Measurements from ENCODE around the gene OR2AG1.
"Not testable (repeated sequence)": the region's sequence is repeated elsewhere in the genome, so short reads cannot be mapped to it uniquely, and the experiment has no call there.

The OR2AG1 gene

GRCh38 chr11:6755953-6756347, 26.9 kb upstream of the OR2AG1 start:
- Mint-ChIP-seq H3K27me3 (no peaks in the 10 kb centered on the region), H3K9me3 (no peaks in the 10 kb centered on the region), H3K36me3 (ENCODE audit: low read depth) (no peaks in the 10 kb centered on the region), H3K4me3 (no peak overlapping the region), H3K4me1 (ENCODE audit: low read depth) (peaks cover 4% of the 10 kb centered on the region), H3K27ac (no peak overlapping the region)

GRCh38 chr11:6757373-6757967, 25.4 kb upstream of the OR2AG1 start:
- no peaks in the 10 kb centered on the region for H3K9me3 Mint-ChIP-seq
- H3K4me1 Mint-ChIP-seq (ENCODE audit: low read depth), result peaks cover 4% of the 10 kb centered on the region
- H3K36me3 Mint-ChIP-seq (ENCODE audit: low read depth), result no peaks in the 10 kb centered on the region
- H3K27ac Mint-ChIP-seq, result no peak overlapping the region
- peaks cover 5% of the 10 kb centered on the region for H3K27me3 Mint-ChIP-seq
- no peak overlapping the region for H3K4me3 Mint-ChIP-seq

DNA sequence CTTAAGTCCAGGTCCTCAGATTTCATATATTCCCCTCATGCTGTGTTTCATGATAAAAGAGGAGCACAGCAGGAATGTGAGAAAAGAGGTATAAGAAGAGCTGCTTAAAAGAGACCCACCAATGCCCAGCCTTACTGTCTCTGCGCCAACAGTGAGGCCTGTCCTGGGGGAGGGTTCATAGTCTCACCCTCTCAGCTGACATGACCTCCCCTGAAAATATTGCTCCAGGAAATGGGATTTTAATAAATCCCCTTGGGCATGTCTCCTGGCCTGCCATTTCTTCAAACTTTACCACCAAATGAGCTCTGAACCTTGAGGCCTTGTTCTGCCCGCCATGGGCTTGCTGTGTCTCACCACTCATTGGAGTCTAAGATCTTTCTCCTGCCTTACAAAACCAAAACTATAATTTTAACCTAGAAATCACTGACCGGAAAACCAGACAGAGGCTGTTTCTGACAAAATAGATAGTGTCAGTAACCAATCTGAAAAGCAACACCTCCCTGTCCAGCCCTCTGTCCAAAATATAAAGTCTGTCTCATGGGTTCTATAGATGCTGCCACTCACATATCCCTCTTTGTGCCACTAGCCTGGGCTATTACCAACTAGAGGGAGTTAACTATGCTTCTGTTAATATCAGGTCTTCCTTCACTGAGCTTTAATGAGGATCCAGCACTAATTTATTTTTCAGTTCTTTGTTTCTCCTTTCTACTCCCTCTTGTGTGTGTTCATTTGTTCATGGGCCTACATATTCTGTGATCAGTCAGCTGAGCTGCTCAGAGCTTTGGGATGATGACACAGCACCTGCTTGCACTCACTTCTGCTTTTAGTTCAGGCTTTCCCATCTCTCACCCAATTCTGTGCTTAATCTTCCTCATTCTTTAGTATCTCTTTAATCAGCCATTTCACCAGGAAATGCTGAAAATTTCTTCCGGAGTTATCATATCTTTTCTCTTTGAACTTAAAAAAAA, 10.6 kb upstream of the OR2AG1 start, which contains the start of gene OR2AG2:
TSS of gene OR2AG2 (minus strand) at position 51 of the 968 bp plus-strand sequence. CDS start 3,019 bp downstream, outside the sequence.
- Mint-ChIP-seq H3K4me3 (no peak within 1 kb of the TSS), H3K27ac (peak within 1 kb of the TSS; percentile 5), H3K4me1 (ENCODE audit: low read depth) (peaks cover 5% of the 10 kb centered on the region), H3K9me3 (no peaks in the 10 kb centered on the region), H3K36me3 (ENCODE audit: low read depth) (no peaks in the 10 kb centered on the region), H3K27me3 (no peaks in the 10 kb centered on the region)

DNA sequence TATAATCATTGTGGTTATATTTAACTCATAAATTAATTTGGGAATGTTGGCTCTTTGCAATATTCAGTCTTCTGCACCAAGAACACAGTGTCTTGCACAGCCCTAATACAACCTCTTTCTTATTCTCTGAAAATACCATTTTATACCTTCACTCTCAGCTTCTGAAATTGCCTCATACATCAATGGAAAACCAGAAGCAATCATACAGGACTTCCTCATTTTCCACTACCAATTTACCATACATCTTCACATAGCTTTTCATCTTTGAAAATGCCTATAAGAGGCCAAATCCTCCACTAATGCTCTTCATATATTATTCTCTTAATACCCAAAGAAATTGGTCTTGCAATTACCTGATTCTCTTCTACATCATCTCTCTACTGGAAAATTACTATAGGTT, 4.3 kb upstream of the OR2AG1 start:
- no peaks in the 10 kb centered on the region for H3K36me3 Mint-ChIP-seq (ENCODE audit: low read depth)
- peaks cover 13% of the 10 kb centered on the region for H3K27me3 Mint-ChIP-seq
- no peaks in the 10 kb centered on the region for H3K4me1 Mint-ChIP-seq (ENCODE audit: low read depth)
- no peak overlapping the region for H3K27ac Mint-ChIP-seq
- H3K9me3 Mint-ChIP-seq, result no peaks in the 10 kb centered on the region
- no peak overlapping the region for H3K4me3 Mint-ChIP-seq

DNA sequence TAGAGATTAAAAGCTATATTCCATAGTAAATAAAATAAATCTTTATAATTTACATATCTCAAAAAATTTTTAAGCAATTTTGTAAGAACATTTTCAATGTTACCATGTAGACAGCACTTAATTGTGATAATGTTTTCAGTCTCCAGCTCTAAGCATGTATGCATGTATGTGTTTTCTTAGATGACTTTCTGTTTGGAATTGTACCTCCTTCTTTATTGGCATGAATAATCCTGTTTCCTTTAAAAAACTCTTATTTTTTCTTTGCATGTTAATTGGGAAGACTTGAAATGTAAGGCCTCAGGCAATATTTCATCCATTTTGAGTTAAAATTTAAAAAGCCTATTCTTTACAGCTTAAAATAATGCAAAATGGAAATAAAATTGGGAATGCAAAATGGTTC, 2.0 kb upstream of the OR2AG1 start:
- Mint-ChIP-seq H3K9me3 (no peaks in the 10 kb centered on the region), H3K27me3 (peaks cover 22% of the 10 kb centered on the region), H3K4me1 (ENCODE audit: low read depth) (no peaks in the 10 kb centered on the region), H3K36me3 (ENCODE audit: low read depth) (no peaks in the 10 kb centered on the region), H3K27ac (no peak overlapping the region), H3K4me3 (no peak overlapping the region)

GRCh38 chr11:6790546-6790945, 7.7 kb downstream of the OR2AG1 start:
- Mint-ChIP-seq H3K27ac (no peak overlapping the region), H3K27me3 (peaks cover 22% of the 10 kb centered on the region), H3K4me3 (no peak overlapping the region)

GRCh38 chr11:6794639-6795038, 11.8 kb downstream of the OR2AG1 start:
- H3K27ac Mint-ChIP-seq, result no peak overlapping the region
- H3K36me3 Mint-ChIP-seq (ENCODE audit: low read depth), result no peaks in the 10 kb centered on the region
- no peaks in the 10 kb centered on the region for H3K9me3 Mint-ChIP-seq
- no peaks in the 10 kb centered on the region for H3K4me1 Mint-ChIP-seq (ENCODE audit: low read depth)
- no peak overlapping the region for H3K4me3 Mint-ChIP-seq
- peaks cover 7% of the 10 kb centered on the region for H3K27me3 Mint-ChIP-seq

More at GRCh38 chr11:6790546-6790945, 7.7 kb downstream of the OR2AG1 start:
- H3K36me3 Mint-ChIP-seq (ENCODE audit: low read depth), result no peaks in the 10 kb centered on the region
- H3K9me3 Mint-ChIP-seq, result no peaks in the 10 kb centered on the region
- H3K4me1 Mint-ChIP-seq (ENCODE audit: low read depth), result no peaks in the 10 kb centered on the region

GRCh38 chr11:6799402-6799801, 16.6 kb downstream of the OR2AG1 start, which contains the start of gene OR6A2:
Gene OR6A2 (minus strand): TSS chr11:6799689. CDS start chr11:6795708, 3,981 bp downstream.
- Mint-ChIP-seq H3K27me3 (peaks cover 16% of the 10 kb centered on the region), H3K4me1 (ENCODE audit: low read depth) (no peaks in the 10 kb centered on the region)

GRCh38 chr11:6801075-6801474, 18.3 kb downstream of the OR2AG1 start:
- not testable (repeated sequence) for H3K27ac Mint-ChIP-seq; H3K4me1 Mint-ChIP-seq (ENCODE audit: low read depth); H3K36me3 Mint-ChIP-seq (ENCODE audit: low read depth); H3K4me3 Mint-ChIP-seq
- H3K27me3 Mint-ChIP-seq, result peaks cover 20% of the 10 kb centered on the region
- H3K9me3 Mint-ChIP-seq, result peaks cover 10% of the 10 kb centered on the region

More at GRCh38 chr11:6799402-6799801, 16.6 kb downstream of the OR2AG1 start, which contains the start of gene OR6A2:
- no peak within 1 kb of the TSS for H3K4me3 Mint-ChIP-seq
- no peaks in the 10 kb centered on the region for H3K36me3 Mint-ChIP-seq (ENCODE audit: low read depth)
- H3K9me3 Mint-ChIP-seq, result peaks cover 10% of the 10 kb centered on the region
- H3K27ac Mint-ChIP-seq, result no peak within 1 kb of the TSS

DNA sequence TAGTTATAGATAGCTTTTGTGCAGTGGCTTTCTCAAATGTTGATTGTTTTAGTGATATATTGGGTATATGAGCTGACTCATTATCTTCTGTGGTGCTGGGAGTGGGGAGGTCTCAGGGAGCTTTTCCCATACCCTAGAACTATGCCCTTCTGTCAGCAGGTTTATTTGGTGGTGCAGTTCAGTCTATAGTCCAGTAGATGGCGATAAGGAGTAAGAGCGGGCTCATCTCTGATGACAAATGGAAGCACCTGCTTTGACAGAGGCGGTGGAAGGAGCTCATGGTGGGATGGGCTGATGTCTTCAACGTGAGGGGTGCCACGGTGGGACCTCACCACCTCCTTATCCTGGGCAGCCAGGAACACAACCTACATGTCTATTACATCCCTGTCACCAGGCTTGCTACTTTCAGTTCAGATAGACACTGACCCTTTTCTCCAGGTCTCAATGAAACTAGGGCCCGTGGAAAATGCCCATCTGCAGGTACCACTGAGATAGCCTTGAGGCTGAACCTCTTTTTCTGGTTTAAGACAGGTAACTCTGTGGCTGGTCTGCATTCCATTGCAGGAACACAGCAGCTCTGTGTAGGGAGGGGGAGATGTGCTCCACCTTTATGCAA, 29.7 kb downstream of the OR2AG1 start:
- Mint-ChIP-seq H3K27ac (no peak overlapping the region), H3K36me3 (ENCODE audit: low read depth) (no peaks in the 10 kb centered on the region), H3K9me3 (no peaks in the 10 kb centered on the region), H3K27me3 (peaks cover 37% of the 10 kb centered on the region), H3K4me1 (ENCODE audit: low read depth) (no peaks in the 10 kb centered on the region), H3K4me3 (no peak overlapping the region)

- Mint-ChIP-seq H3K4me1 (ENCODE audit: low read depth) (no peaks in the 10 kb centered on the region), H3K4me3 (no peak overlapping the region), H3K27me3 (peaks cover 32% of the 10 kb centered on the region), H3K36me3 (ENCODE audit: low read depth) (no peaks in the 10 kb centered on the region), H3K27ac (no peak overlapping the region), H3K9me3 (no peaks in the 10 kb centered on the region)
Observed at GRCh38 chr11:6813656-6814055, 30.8 kb downstream of the OR2AG1 start.

- Mint-ChIP-seq H3K36me3 (ENCODE audit: low read depth) (no peaks in the 10 kb centered on the region), H3K27me3 (peaks cover 17% of the 10 kb centered on the region), H3K4me1 (ENCODE audit: low read depth) (no peaks in the 10 kb centered on the region), H3K27ac (no peak overlapping the region), H3K9me3 (no peaks in the 10 kb centered on the region), H3K4me3 (no peak overlapping the region)
Observed at GRCh38 chr11:6817694-6818093, 34.9 kb downstream of the OR2AG1 start.

DNA sequence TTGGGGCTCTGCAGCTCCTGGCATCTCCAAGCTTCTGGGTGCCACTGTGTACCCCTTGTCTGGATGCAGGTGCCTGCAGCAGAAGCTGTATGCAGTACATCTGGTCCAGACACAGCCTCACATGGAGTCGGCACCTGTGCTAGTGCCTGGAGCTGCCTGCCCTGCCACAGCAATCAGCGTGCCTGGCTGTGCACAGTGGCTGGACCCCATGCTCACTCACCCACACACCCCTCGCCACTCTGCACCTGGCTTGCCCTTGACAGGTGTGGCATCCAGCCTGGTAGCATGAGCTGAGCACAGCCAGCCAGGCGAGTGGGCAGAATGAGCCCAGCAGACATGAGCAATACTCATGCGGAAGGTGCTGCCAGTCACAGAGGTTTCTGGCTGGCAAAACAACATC, 36.1 kb downstream of the OR2AG1 start:
- Mint-ChIP-seq H3K27me3 (peaks cover 18% of the 10 kb centered on the region), H3K27ac (no peak overlapping the region), H3K36me3 (ENCODE audit: low read depth) (no peaks in the 10 kb centered on the region), H3K4me3 (no peak overlapping the region), H3K4me1 (ENCODE audit: low read depth) (no peaks in the 10 kb centered on the region), H3K9me3 (no peaks in the 10 kb centered on the region)

DNA sequence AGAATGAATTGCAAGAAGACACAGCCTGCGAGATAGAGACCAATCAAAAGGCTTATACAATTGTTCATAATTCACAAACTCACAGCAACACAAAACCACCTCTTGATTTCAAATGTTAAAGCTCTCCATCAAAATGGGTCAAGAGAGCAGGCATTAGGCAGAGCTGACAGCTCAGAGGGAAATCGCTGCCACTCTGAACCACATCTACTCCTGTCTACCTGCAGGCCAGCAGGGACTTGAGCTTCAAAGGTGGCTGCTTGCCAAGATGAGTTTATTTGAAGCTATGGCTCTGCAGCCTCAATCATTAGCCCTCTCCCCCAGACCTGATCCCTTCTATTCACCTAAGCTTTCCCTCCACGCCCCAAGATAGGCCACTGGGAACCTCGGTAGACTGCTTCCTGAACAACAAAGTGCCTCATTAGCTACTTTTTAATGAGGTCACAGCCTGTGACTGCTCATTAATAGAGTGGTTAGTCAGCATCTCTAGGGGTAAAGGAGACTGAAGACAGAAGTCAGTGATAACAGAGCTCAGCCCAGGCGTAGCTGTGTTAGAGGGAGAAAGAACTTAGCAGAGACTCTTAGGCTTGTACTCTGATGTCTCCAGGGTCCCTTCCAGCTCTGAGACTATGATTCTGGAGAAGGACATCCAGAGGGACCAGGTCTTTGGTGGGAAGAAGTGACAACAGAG, 41.5 kb downstream of the OR2AG1 start:
- no peak overlapping the region for H3K4me3 Mint-ChIP-seq
- no peak overlapping the region for H3K27ac Mint-ChIP-seq
- peaks cover 22% of the 10 kb centered on the region for H3K27me3 Mint-ChIP-seq
- no peaks in the 10 kb centered on the region for H3K4me1 Mint-ChIP-seq (ENCODE audit: low read depth)
- H3K36me3 Mint-ChIP-seq (ENCODE audit: low read depth), result no peaks in the 10 kb centered on the region
- H3K9me3 Mint-ChIP-seq, result no peaks in the 10 kb centered on the region

Data from stimulated activated naive CD8-positive, alpha-beta T cell treated with anti-CD3 and anti-CD28 coated beads, Interleukin-15, Interleukin-2, amounts not matched to agents 100 ng/mL and 50 ng/mL, for 24 hours (primary cell).